ENCODE measurements around the gene FRAS1. TPM values are rescaled to one million over a fixed set of nuclear protein-coding genes. Genes with fewer than 3 reads are reported as not detected.

The FRAS1 gene
- total RNA-seq, 1 donor from 2014 or later: 28.4 TPM

- Histone ChIP-seq H3K27me3 (ENCODE audit: control insufficient read depth, insufficient read depth, low read length) (no peaks in the 10 kb centered on the region), H3K36me3 (ENCODE audit: control insufficient read depth, insufficient read depth, low read length) (no peaks in the 10 kb centered on the region), H3K4me3 (ENCODE audit: low read depth, low read length) (no peak overlapping the region)
- TF ChIP-seq CTCF (IDR thresholded peaks at IDR 0.05; ENCODE audit: insufficient read depth, low read length, poor library complexity, severe bottlenecking): no peak
- DNase-seq (ENCODE audit: low read depth): no peak
These were observed 261.0 kb downstream of the FRAS1 start for GRCh38 chr4:78318126-78318525.

GRCh38 chr4:78320349-78320935 lies 263.3 kb downstream of the FRAS1 start:
- H3K27me3 ChIP-seq (ENCODE audit: control insufficient read depth, insufficient read depth, low read length): no peaks in the 10 kb centered on the region
- no peak overlapping the region for H3K4me3 ChIP-seq (ENCODE audit: low read depth, low read length)
- no peak for DNase-seq (ENCODE audit: low read depth)
- no peaks in the 10 kb centered on the region for H3K36me3 ChIP-seq (ENCODE audit: control insufficient read depth, insufficient read depth, low read length)
- no peak for TF ChIP-seq CTCF (IDR thresholded peaks at IDR 0.05; ENCODE audit: insufficient read depth, low read length, poor library complexity, severe bottlenecking)

GRCh38 chr4:78322032-78322431 lies 264.9 kb downstream of the FRAS1 start:
- Histone ChIP-seq H3K4me3 (ENCODE audit: low read depth, low read length) (no peak overlapping the region), H3K27me3 (ENCODE audit: control insufficient read depth, insufficient read depth, low read length) (no peaks in the 10 kb centered on the region), H3K36me3 (ENCODE audit: control insufficient read depth, insufficient read depth, low read length) (no peaks in the 10 kb centered on the region)
- DNase-seq (ENCODE audit: low read depth): no peak
- TF ChIP-seq CTCF (IDR thresholded peaks at IDR 0.05; ENCODE audit: insufficient read depth, low read length, poor library complexity, severe bottlenecking): no peak

- DNase-seq (ENCODE audit: low read depth): no peak
- no peak for TF ChIP-seq CTCF (IDR thresholded peaks at IDR 0.05; ENCODE audit: insufficient read depth, low read length, poor library complexity, severe bottlenecking)
- no peak overlapping the region for H3K4me3 ChIP-seq (ENCODE audit: low read depth, low read length)
- no peaks in the 10 kb centered on the region for H3K27me3 ChIP-seq (ENCODE audit: control insufficient read depth, insufficient read depth, low read length)
- no peaks in the 10 kb centered on the region for H3K36me3 ChIP-seq (ENCODE audit: control insufficient read depth, insufficient read depth, low read length)
These were observed 266.3 kb downstream of the FRAS1 start for GRCh38 chr4:78323439-78323838.

- no peaks in the 10 kb centered on the region for H3K36me3 ChIP-seq (ENCODE audit: control insufficient read depth, insufficient read depth, low read length)
- DNase-seq (ENCODE audit: low read depth): no peak
- no peak for TF ChIP-seq CTCF (IDR thresholded peaks at IDR 0.05; ENCODE audit: insufficient read depth, low read length, poor library complexity, severe bottlenecking)
- no peak overlapping the region for H3K4me3 ChIP-seq (ENCODE audit: low read depth, low read length)
- no peaks in the 10 kb centered on the region for H3K27me3 ChIP-seq (ENCODE audit: control insufficient read depth, insufficient read depth, low read length)
These were observed 267.5 kb downstream of the FRAS1 start for GRCh38 chr4:78324625-78325024.
